ENCODE measurements around the gene COQ8A. TPM values are rescaled to one million over a fixed set of nuclear protein-coding genes. Genes with fewer than 3 reads are reported as not detected.
A peak's percentile ranks its signal among the peaks of the same experiment; 100 is the strongest.

Gene COQ8A
- total and polyA plus RNA-seq, 4 experiments from 2014 or later, result 43.5 to 70.7 (median 59.3) TPM

DNA sequence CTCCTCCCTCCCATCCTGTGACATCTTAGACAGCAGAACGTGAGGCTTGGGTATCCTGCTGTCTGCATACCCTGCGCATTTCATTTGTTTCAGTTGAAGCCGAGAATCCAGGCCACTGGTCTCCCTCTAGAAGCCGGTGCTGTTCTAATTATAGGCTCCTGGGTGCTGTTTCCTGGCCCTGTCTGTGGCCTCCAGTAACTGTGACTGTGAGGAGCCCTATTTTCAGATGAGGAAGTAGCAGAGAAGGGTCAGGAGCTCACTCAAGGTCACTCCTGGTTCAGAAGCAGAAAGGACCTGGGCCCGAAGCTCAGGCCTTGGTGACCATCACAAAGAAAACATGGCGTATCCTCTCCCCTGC, 24.0 kb downstream of the COQ8A start:
- H3K27me3 Mint-ChIP-seq, result no peaks in the 10 kb centered on the region

GRCh38 chr1:226964611-226965486, 24.8 kb downstream of the COQ8A start:
- POLR2A ChIA-PET (ENCODE audit: partially characterized antibody), result no interaction called here
- Mint-ChIP-seq H3K9me3 (peaks cover 0 to 3% (median 0%) of the 10 kb centered on the region in 8 donors), H3K27me3 (no peaks in the 10 kb centered on the region), H3K4me1 (peaks cover 0 to 7% (median 3%) of the 10 kb centered on the region in 4 donors), H3K4me3 (no peak overlapping the region), H3K36me3 (peaks cover 36 to 45% of the 10 kb centered on the region in 2 donors), H3K27ac (peak overlapping the region in 1 of 7 donors; percentile 57)
- intact Hi-C loops (cut with micrococcal nuclease), result no loop called here
- Histone ChIP-seq H3K4me1 (ENCODE audit: insufficient read depth, low read length) (no peaks in the 10 kb centered on the region), H3K27me3 (ENCODE audit: insufficient read depth, low read length) (no peaks in the 10 kb centered on the region), H3K36me3 (ENCODE audit: insufficient read depth, low read length) (peaks cover 5% of the 10 kb centered on the region), H3K27ac (ENCODE audit: low read depth, low read length) (no peak overlapping the region), H3K4me3 (ENCODE audit: low read length in 2 of 2) (no peak overlapping the region), H3K9me3 (ENCODE audit: control insufficient read depth in 1 of 2, low read length in 2 of 2) (no peaks in the 10 kb centered on the region)
- DNase-seq, result no peak
- CTCF ChIA-PET (ENCODE audit: partially characterized antibody), result no interaction called here

More for the DNA sequence above, 24.0 kb downstream of the COQ8A start:
- H3K27me3 ChIP-seq (ENCODE audit: insufficient read depth, low read length), result no peaks in the 10 kb centered on the region
- intact Hi-C loops (cut with micrococcal nuclease), result no loop called here
- POLR2A ChIA-PET (ENCODE audit: partially characterized antibody), result no interaction called here
- peaks cover 28 to 40% of the 10 kb centered on the region in 2 donors for H3K36me3 Mint-ChIP-seq
- no peaks in the 10 kb centered on the region for H3K36me3 ChIP-seq (ENCODE audit: insufficient read depth, low read length)
- H3K4me1 ChIP-seq (ENCODE audit: insufficient read depth, low read length), result peaks cover 6% of the 10 kb centered on the region
- no peaks in the 10 kb centered on the region for H3K9me3 ChIP-seq (ENCODE audit: control insufficient read depth in 1 of 2, low read length in 2 of 2)
- peaks cover 6 to 12% (median 9%) of the 10 kb centered on the region in 4 donors for H3K4me1 Mint-ChIP-seq
- CTCF ChIA-PET (ENCODE audit: partially characterized antibody), result no interaction called here
- no peak overlapping the region for H3K27ac Mint-ChIP-seq
- DNase-seq, result no peak
- H3K4me3 Mint-ChIP-seq, result no peak overlapping the region
- H3K9me3 Mint-ChIP-seq, result peaks cover 0 to 1% (median 0%) of the 10 kb centered on the region in 8 donors
- no peak overlapping the region for H3K27ac ChIP-seq (ENCODE audit: low read depth, low read length)
- no peak overlapping the region for H3K4me3 ChIP-seq (ENCODE audit: low read length in 2 of 2)

GRCh38 chr1:226965581-226966440, 25.7 kb downstream of the COQ8A start:
- no peak for DNase-seq
- ChIA-PET CTCF (ENCODE audit: partially characterized antibody) (no interaction called here), POLR2A (ENCODE audit: partially characterized antibody) (no interaction called here)
- Histone ChIP-seq H3K36me3 (ENCODE audit: insufficient read depth, low read length) (peaks cover 10% of the 10 kb centered on the region), H3K4me3 (ENCODE audit: low read length in 2 of 2) (no peak overlapping the region), H3K27me3 (ENCODE audit: insufficient read depth, low read length) (no peaks in the 10 kb centered on the region), H3K27ac (ENCODE audit: low read depth, low read length) (no peak overlapping the region), H3K9me3 (ENCODE audit: control insufficient read depth in 1 of 2, low read length in 2 of 2) (no peaks in the 10 kb centered on the region), H3K4me1 (ENCODE audit: insufficient read depth, low read length) (no peaks in the 10 kb centered on the region)
- Mint-ChIP-seq H3K4me1 (peaks cover 0 to 5% (median 3%) of the 10 kb centered on the region in 4 donors), H3K9me3 (peaks cover 0 to 3% (median 0%) of the 10 kb centered on the region in 8 donors), H3K27me3 (no peaks in the 10 kb centered on the region), H3K27ac (no peak overlapping the region), H3K36me3 (peaks cover 40 to 49% of the 10 kb centered on the region in 2 donors), H3K4me3 (no peak overlapping the region)
- intact Hi-C loops (cut with micrococcal nuclease), result no loop called here

DNA sequence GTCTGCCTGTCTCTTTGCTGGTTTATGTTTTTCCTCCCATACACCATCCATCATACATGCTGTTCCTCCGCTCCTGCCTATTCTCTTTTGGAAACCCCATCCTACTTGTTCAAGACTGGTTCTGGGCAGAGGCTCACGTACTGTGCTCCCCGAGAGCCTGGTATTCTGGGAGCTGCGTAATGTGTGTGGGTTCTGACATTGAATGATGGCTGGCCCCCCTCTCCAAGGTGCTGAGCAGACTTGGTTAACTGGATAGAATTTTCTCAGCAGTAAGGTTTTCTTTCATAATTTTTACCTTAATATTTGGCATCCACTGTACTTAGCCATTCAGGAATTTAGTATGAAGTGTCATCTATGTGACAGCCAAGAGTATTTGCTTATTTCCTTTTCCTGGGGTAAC, 26.6 kb downstream of the COQ8A start:
- no peak overlapping the region for H3K27ac ChIP-seq (ENCODE audit: low read depth, low read length)
- POLR2A ChIA-PET (ENCODE audit: partially characterized antibody), result no interaction called here
- H3K27ac Mint-ChIP-seq, result no peak overlapping the region

GRCh38 chr1:226967665-226968064, 27.6 kb downstream of the COQ8A start:
- Histone ChIP-seq H3K4me3 (ENCODE audit: low read length in 2 of 2) (no peak overlapping the region), H3K27me3 (ENCODE audit: insufficient read depth, low read length) (no peaks in the 10 kb centered on the region), H3K36me3 (ENCODE audit: insufficient read depth, low read length) (peaks cover 13% of the 10 kb centered on the region), H3K27ac (ENCODE audit: low read depth, low read length) (no peak overlapping the region), H3K9me3 (ENCODE audit: control insufficient read depth in 1 of 2, low read length in 2 of 2) (no peaks in the 10 kb centered on the region), H3K4me1 (ENCODE audit: insufficient read depth, low read length) (no peaks in the 10 kb centered on the region)
- no peak for DNase-seq
- Mint-ChIP-seq H3K9me3 (peaks cover 0 to 9% (median 5%) of the 10 kb centered on the region in 8 donors), H3K27ac (no peak overlapping the region), H3K4me1 (peaks cover 0 to 9% (median 3%) of the 10 kb centered on the region in 4 donors), H3K36me3 (peaks cover 49 to 55% of the 10 kb centered on the region in 2 donors), H3K4me3 (no peak overlapping the region), H3K27me3 (no peaks in the 10 kb centered on the region)
- POLR2A ChIA-PET (ENCODE audit: partially characterized antibody), result interaction anchor here (1.5 kb wide), 1 partner anchor 28 kb away, joined by 3 read pairs; the partner anchor contains the start of gene COQ8A
- intact Hi-C loops (cut with micrococcal nuclease), result no loop called here
- CTCF ChIA-PET (ENCODE audit: partially characterized antibody), result interaction anchor here (1.5 kb wide), 1 partner anchor 333 kb away, joined by 3 read pairs; no protein-coding TSS in a partner anchor

More for the DNA sequence above, 26.6 kb downstream of the COQ8A start:
- no peak for DNase-seq
- intact Hi-C loops (cut with micrococcal nuclease), result no loop called here
- Histone ChIP-seq H3K4me1 (ENCODE audit: insufficient read depth, low read length) (no peaks in the 10 kb centered on the region), H3K9me3 (ENCODE audit: control insufficient read depth in 1 of 2, low read length in 2 of 2) (no peaks in the 10 kb centered on the region), H3K27me3 (ENCODE audit: insufficient read depth, low read length) (no peaks in the 10 kb centered on the region), H3K4me3 (ENCODE audit: low read length in 2 of 2) (no peak overlapping the region), H3K36me3 (ENCODE audit: insufficient read depth, low read length) (peaks cover 12% of the 10 kb centered on the region)
- Mint-ChIP-seq H3K27me3 (no peaks in the 10 kb centered on the region), H3K36me3 (peaks cover 44 to 51% of the 10 kb centered on the region in 2 donors), H3K9me3 (peaks cover 0 to 5% (median 3%) of the 10 kb centered on the region in 8 donors), H3K4me1 (peaks cover 0 to 5% (median 3%) of the 10 kb centered on the region in 4 donors), H3K4me3 (no peak overlapping the region)
- CTCF ChIA-PET (ENCODE audit: partially characterized antibody), result no interaction called here

GRCh38 chr1:226971765-226972164, 31.7 kb downstream of the COQ8A start:
- no peak for DNase-seq
- Histone ChIP-seq H3K4me3 (ENCODE audit: low read length in 2 of 2) (no peak overlapping the region), H3K4me1 (ENCODE audit: insufficient read depth, low read length) (no peaks in the 10 kb centered on the region), H3K9me3 (ENCODE audit: control insufficient read depth in 1 of 2, low read length in 2 of 2) (no peaks in the 10 kb centered on the region), H3K36me3 (ENCODE audit: insufficient read depth, low read length) (peaks cover 13% of the 10 kb centered on the region), H3K27ac (ENCODE audit: low read depth, low read length) (no peak overlapping the region), H3K27me3 (ENCODE audit: insufficient read depth, low read length) (no peaks in the 10 kb centered on the region)
- H3K27ac Mint-ChIP-seq, result peak overlapping the region in 1 of 7 donors; percentile 54
- peaks cover 0 to 9% (median 3%) of the 10 kb centered on the region in 4 donors for H3K4me1 Mint-ChIP-seq
- intact Hi-C loops (cut with micrococcal nuclease), result no loop called here
- POLR2A ChIA-PET (ENCODE audit: partially characterized antibody), result no interaction called here
- no peaks in the 10 kb centered on the region for H3K27me3 Mint-ChIP-seq
- CTCF ChIA-PET (ENCODE audit: partially characterized antibody), result no interaction called here
- H3K4me3 Mint-ChIP-seq, result no peak overlapping the region
- H3K9me3 Mint-ChIP-seq, result peaks cover 0 to 9% (median 5%) of the 10 kb centered on the region in 8 donors
- H3K36me3 Mint-ChIP-seq, result peaks cover 37 to 46% of the 10 kb centered on the region in 2 donors

DNA sequence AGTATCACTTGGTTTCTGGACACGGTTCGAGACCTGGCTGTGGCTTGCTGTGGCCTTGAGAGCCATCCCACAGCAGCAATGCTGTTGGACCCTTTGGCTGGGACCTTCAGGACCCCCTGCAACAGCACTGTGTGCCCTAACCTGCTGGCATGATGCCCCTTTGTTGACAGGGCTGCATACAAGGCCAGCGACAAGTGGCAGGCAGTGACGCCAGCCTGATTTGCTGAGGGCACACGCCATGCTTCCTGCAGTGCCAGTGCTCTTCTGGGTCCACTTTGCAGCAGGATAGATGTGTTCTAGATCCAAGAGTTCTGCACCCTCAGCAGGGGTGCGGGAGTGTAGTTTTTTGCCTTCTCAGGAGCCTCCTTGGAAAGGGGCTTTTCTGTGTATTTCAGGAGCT, 32.8 kb downstream of the COQ8A start:
- no peak overlapping the region for H3K27ac ChIP-seq (ENCODE audit: low read depth, low read length)
- DNase-seq, result no peak
- no peaks in the 10 kb centered on the region for H3K9me3 ChIP-seq (ENCODE audit: control insufficient read depth in 1 of 2, low read length in 2 of 2)
- no peaks in the 10 kb centered on the region for H3K27me3 Mint-ChIP-seq
- H3K4me1 Mint-ChIP-seq, result peaks cover 0 to 9% (median 3%) of the 10 kb centered on the region in 4 donors
- ChIA-PET CTCF (ENCODE audit: partially characterized antibody) (no interaction called here), POLR2A (ENCODE audit: partially characterized antibody) (no interaction called here)
- H3K4me3 Mint-ChIP-seq, result no peak overlapping the region
- H3K9me3 Mint-ChIP-seq, result peaks cover 0 to 9% (median 5%) of the 10 kb centered on the region in 8 donors
- H3K27me3 ChIP-seq (ENCODE audit: insufficient read depth, low read length), result no peaks in the 10 kb centered on the region
- peaks cover 29 to 41% of the 10 kb centered on the region in 2 donors for H3K36me3 Mint-ChIP-seq
- H3K36me3 ChIP-seq (ENCODE audit: insufficient read depth, low read length), result peaks cover 15% of the 10 kb centered on the region
- H3K27ac Mint-ChIP-seq, result no peak overlapping the region
- no peaks in the 10 kb centered on the region for H3K4me1 ChIP-seq (ENCODE audit: insufficient read depth, low read length)
- H3K4me3 ChIP-seq (ENCODE audit: low read length in 2 of 2), result no peak overlapping the region
- intact Hi-C loops (cut with micrococcal nuclease), result no loop called here

All from CD4-positive, alpha-beta memory T cell (primary cell).